ENCODE measurements around the gene PASK. TPM values are rescaled to one million over a fixed set of nuclear protein-coding genes. Genes with fewer than 3 reads are reported as not detected.

PASK gene
- total and polyA plus RNA-seq, 7 donors = 1.4 to 16.4 (median 4.4) TPM

DNA sequence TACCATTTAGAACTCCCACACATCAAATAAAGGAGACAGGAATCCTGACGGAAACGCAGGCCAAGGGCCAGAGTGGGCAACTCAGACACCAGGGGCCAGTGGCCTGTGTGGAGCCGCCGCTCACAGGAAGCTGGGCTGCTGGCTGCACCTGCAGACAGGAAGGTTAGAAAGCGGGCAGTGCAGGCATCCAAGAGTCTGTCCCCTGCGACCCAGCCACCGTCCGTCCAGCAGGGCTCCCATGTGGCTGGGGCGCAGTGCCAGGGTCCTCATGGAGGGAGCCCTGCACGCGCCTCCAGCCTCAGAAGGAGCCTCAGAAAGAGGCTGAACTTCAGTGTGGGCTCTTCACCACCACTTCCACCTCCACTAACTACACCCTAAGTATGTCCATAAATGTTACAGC, 36.7 kb upstream of the PASK start:
- no peaks in the 10 kb centered on the region for H3K9me3 ChIP-seq
- H3K4me3 ChIP-seq = no peak overlapping the region
- H3K4me1 ChIP-seq = no peaks in the 10 kb centered on the region
- WGBS, 2 donors = 81 to 84% methylated on average over 11 of the region's 11 CpGs
- no peak for DNase-seq
- no peak overlapping the region for H3K27ac ChIP-seq
- no peaks in the 10 kb centered on the region for H3K27me3 ChIP-seq
- intact Hi-C loops (cut with DNase I) = no loop called here
- TF ChIP-seq POLR2AphosphoS5 (IDR thresholded peaks at IDR 0.05) (no peak), POLR2A (IDR thresholded peaks at IDR 0.05) (no peak), EP300 (IDR thresholded peaks at IDR 0.05) (no peak)
- TF ChIP-seq, protein P1, sequence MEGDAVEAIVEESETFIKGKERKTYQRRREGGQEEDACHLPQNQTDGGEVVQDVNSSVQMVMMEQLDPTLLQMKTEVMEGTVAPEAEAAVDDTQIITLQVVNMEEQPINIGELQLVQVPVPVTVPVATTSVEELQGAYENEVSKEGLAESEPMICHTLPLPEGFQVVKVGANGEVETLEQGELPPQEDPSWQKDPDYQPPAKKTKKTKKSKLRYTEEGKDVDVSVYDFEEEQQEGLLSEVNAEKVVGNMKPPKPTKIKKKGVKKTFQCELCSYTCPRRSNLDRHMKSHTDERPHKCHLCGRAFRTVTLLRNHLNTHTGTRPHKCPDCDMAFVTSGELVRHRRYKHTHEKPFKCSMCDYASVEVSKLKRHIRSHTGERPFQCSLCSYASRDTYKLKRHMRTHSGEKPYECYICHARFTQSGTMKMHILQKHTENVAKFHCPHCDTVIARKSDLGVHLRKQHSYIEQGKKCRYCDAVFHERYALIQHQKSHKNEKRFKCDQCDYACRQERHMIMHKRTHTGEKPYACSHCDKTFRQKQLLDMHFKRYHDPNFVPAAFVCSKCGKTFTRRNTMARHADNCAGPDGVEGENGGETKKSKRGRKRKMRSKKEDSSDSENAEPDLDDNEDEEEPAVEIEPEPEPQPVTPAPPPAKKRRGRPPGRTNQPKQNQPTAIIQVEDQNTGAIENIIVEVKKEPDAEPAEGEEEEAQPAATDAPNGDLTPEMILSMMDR (IDR thresholded peaks at IDR 0.05) = no peak
- peaks cover 0 to 16% (median 1%) of the 10 kb centered on the region in 4 donors for H3K36me3 ChIP-seq

- Histone ChIP-seq H3K27me3 (no peaks in the 10 kb centered on the region), H3K4me3 (no peak overlapping the region), H3K27ac (no peak overlapping the region), H3K9me3 (no peaks in the 10 kb centered on the region), H3K36me3 (peaks cover 0 to 18% (median 2%) of the 10 kb centered on the region in 4 donors), H3K4me1 (no peaks in the 10 kb centered on the region)
- intact Hi-C loops (cut with DNase I) = no loop called here
- 74 to 77% methylated on average over 9 of the region's 9 CpGs for WGBS, 2 donors
- DNase-seq = no peak
- TF ChIP-seq POLR2AphosphoS5 (IDR thresholded peaks at IDR 0.05) = no peak
- TF ChIP-seq POLR2A (IDR thresholded peaks at IDR 0.05) = no peak
- TF ChIP-seq, protein P1 (IDR thresholded peaks at IDR 0.05) = no peak
- TF ChIP-seq EP300 (IDR thresholded peaks at IDR 0.05) = no peak
These were observed 35.6 kb upstream of the PASK start for GRCh38 chr2:241184901-241185300.

DNA sequence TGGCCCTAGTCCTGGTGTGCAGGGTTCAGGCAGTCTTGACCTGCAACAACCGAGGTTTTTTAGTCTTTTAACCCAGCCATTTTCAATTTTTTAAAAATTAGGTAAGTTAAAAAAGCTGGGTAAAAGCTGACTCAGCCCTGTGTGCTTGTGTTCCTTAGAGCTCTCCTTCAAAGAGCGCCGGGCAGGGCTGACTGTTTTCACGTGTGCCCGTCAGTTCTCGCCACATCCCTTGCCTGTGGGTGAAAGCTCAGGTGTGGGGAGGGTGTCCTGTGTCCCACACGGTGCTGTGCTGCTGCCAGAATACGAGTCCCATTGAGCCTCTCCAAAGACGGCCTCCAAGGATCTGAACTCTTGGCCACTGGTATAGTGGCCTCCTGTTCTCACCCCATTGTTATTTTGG, 33.9 kb upstream of the PASK start:
- peaks cover 0 to 30% (median 9%) of the 10 kb centered on the region in 4 donors for H3K36me3 ChIP-seq
- intact Hi-C loops (cut with DNase I) = no loop called here
- H3K4me3 ChIP-seq = no peak overlapping the region
- WGBS, 2 donors = 93% methylated on average over 9 of the region's 9 CpGs
- H3K27me3 ChIP-seq = no peaks in the 10 kb centered on the region
- no peak for DNase-seq
- H3K4me1 ChIP-seq = no peaks in the 10 kb centered on the region
- H3K27ac ChIP-seq = no peak overlapping the region
- TF ChIP-seq, protein P1 (IDR thresholded peaks at IDR 0.05) = no peak
- TF ChIP-seq POLR2AphosphoS5 (IDR thresholded peaks at IDR 0.05) = no peak
- no peak for TF ChIP-seq POLR2A (IDR thresholded peaks at IDR 0.05)
- no peak for TF ChIP-seq EP300 (IDR thresholded peaks at IDR 0.05)
- H3K9me3 ChIP-seq = no peaks in the 10 kb centered on the region

DNA sequence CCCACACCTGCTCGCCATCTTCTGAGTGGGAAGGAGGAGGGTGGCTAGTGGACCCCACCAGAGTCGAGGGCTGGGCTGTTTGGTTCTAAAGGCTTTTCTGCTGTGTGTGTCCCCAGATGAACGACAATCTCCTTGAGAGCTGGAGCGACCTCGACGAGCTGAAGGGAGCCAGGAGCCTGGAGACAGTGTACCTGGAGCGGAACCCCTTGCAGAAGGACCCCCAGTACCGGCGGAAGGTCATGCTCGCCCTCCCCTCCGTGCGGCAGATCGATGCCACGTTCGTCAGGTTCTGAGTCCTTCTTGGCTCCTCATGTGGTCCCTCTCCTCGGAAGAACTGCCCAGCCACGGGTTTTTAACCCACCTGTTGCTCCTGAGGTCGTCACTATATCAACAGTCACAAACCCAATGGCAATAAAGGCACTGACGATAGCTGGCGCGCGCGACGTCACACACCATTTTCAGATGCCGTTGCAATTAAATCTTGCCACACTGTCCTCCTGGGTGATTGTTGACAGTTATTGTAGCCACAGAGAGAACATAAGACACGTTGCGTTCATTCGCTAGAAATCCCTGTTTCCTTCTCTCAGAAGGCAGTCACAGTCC, 33.4 kb upstream of the PASK start:
- 90 to 92% methylated on average over 28 of the region's 28 CpGs for WGBS, 2 donors
- Histone ChIP-seq H3K36me3 (peaks cover 0 to 35% (median 10%) of the 10 kb centered on the region in 4 donors), H3K27ac (no peak overlapping the region), H3K4me3 (no peak overlapping the region), H3K9me3 (no peaks in the 10 kb centered on the region), H3K27me3 (no peaks in the 10 kb centered on the region), H3K4me1 (no peaks in the 10 kb centered on the region)
- intact Hi-C loops (cut with DNase I) = no loop called here
- TF ChIP-seq, protein P1 (IDR thresholded peaks at IDR 0.05) = no peak
- no peak for TF ChIP-seq EP300 (IDR thresholded peaks at IDR 0.05)
- no peak for TF ChIP-seq POLR2A (IDR thresholded peaks at IDR 0.05)
- TF ChIP-seq POLR2AphosphoS5 (IDR thresholded peaks at IDR 0.05) = no peak
- no peak for DNase-seq

GRCh38 chr2:241182126-241182525, 32.9 kb upstream of the PASK start:
- no peaks in the 10 kb centered on the region for H3K9me3 ChIP-seq
- H3K27me3 ChIP-seq = no peaks in the 10 kb centered on the region
- intact Hi-C loops (cut with DNase I) = no loop called here
- WGBS, 2 donors = 98% methylated on average over 3 of the region's 3 CpGs
- no peak overlapping the region for H3K27ac ChIP-seq
- no peaks in the 10 kb centered on the region for H3K4me1 ChIP-seq
- no peak overlapping the region for H3K4me3 ChIP-seq
- no peak for DNase-seq
- peaks cover 0 to 40% (median 10%) of the 10 kb centered on the region in 4 donors for H3K36me3 ChIP-seq
- TF ChIP-seq POLR2A (IDR thresholded peaks at IDR 0.05) (no peak), POLR2AphosphoS5 (IDR thresholded peaks at IDR 0.05) (no peak), EP300 (IDR thresholded peaks at IDR 0.05) (no peak)
- TF ChIP-seq, protein P1 (IDR thresholded peaks at IDR 0.05) = no peak

Measured in sigmoid colon (tissue), 7 donors.